ENCODE results near the gene TINAG.
"Not testable (repeated sequence)": the region's sequence is repeated elsewhere in the genome, so short reads cannot be mapped to it uniquely, and the experiment has no call there.

TINAG gene

GRCh38 chr6:54310377-54311152 lies 2.3 kb downstream of the TINAG start:
- no peak for DNase-seq

DNA sequence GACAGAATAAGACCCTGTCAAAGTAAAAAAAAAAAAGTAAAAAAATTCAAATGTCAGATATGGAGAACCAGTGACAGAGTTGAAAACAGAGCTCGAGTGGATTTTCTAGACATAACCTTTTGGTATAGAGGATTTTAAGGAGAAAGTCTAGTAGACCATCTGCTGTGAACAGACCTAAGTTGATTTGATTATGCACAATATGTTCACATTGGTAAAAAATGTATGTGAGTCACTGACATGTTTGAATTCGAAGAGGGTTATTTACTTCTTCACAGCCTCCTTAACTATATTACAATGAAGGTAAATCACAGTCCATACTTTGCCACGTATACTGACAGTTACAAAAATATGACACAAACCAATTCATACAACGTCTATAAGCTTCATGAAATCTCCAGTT lies 7.4 kb downstream of the TINAG start:
- no peak for DNase-seq

DNA sequence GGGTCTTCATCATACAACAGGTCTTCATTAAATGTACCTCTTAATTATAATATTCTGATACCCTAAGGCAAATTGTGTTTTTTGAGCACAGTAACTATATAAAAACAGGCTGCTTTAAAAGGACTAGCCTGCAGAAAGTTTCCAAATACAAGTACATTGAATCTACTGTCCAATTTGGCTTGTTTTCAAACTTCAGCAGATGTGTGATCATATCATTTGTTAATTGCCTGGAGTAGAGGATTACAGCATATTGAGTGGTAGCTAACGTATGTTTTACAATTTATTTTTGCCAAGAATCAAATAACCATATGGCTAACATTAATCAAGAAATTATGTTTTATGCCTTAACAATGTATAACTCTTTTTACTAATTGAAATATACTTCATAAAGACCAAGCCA lies 12.6 kb downstream of the TINAG start:
- no peak for DNase-seq

DNA sequence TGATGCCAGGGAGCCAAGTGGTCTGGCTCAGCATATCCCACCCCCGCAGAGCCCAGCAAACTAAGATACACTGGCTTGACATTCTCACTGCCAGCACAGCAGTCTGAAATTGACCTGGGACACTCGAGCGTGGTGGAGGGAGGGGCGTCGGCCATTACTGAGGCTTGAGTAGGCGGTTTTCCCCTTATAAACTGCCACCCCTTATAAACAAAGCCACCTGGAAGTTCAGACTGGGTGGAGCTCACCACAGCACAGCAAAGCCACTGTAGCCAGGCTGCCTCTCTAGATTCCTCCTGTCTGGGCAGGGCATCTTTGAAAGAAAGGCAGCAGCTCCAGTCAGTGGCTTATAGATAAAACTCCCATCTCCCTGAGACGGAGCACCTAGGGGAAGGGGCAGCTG lies 19.4 kb downstream of the TINAG start:
- no peak for DNase-seq

GRCh38 chr6:54331571-54331970 lies 23.3 kb downstream of the TINAG start:
- not testable (repeated sequence) for DNase-seq

GRCh38 chr6:54335871-54336270 lies 27.6 kb downstream of the TINAG start:
- DNase-seq = no peak

DNA sequence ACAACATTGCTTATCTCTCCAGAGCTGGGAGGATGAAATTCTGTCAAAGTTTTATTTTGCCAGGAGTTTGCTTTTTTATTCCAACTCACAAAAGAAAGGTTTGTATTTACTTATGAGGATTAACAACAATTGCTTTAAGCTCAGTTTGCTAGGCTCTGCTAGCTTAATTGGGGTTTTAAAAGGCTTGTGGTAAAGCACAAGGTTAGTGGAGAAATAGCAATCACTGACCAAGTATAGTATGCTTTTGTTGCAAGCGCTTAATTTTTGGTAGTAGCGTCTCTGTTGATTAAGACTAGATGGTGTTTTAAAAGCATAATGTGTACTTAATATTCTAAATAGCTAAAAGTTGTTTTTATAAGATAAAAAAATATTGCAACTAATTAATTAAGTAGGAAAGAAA lies 45.7 kb downstream of the TINAG start:
- DNase-seq = no peak

DNA sequence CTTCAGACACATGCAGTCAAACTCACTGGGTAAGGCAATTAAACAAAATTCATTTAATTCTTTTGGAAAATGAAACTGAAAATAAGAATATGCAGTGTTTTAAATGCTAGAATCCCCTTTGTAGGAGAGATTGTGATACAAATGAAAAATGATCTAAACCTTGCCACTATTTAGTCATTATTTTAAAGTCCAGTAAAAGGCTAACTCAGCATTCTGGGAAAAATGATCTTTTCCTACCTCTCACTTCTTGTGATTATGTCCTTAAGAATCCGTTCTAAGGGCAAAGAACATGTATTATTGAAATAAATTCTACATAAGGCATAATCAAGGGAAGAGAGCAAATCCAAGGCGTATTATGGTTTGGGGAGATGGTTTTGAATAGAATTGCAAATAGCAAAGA lies 46.4 kb downstream of the TINAG start:
- DNase-seq = no peak

DNA sequence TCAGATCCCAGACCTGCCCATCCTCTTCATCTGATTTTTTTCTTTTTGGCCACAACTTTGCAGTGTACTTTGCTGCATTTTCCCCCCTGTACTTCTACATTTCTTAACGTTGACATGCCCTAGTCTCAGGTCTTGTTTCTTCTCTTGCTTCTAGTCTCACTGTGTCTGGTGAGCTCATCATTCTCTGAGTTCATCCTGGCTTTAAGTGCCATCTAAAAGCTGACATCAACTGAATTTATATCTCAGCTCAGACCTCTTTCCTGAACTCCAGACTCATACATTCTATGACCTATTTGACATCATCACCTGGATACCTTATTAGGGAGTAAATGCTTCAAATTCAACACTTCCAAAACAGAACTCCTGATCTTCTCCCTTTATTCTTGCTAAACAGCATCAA lies 48.9 kb downstream of the TINAG start:
- DNase-seq = no peak

GRCh38 chr6:54361188-54361587 lies 52.9 kb downstream of the TINAG start:
- no peak for DNase-seq

DNA sequence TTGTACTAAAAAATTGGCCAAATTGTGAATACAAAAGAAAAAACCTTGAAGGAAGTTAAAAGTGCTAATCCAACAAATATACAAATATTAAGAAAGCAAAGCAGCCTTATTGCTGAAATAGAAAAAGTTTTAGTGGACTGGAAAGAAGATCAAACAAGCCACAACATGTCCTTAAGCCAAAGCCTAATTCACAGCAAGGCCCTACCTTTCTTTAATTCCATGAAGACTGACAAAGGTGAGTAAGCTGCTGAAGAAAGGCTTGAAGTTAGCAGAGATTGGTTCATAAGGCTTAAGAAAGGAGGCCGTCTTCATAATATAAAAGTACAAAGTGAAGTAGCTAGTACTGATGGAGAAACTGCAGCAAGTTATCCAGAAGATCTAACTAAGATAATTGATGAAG lies 53.5 kb downstream of the TINAG start:
- no peak for DNase-seq

GRCh38 chr6:54366667-54367327 lies 58.6 kb downstream of the TINAG start:
- no peak for DNase-seq

- no peak for DNase-seq
These were observed 69.5 kb downstream of the TINAG start for GRCh38 chr6:54377776-54378175.

DNA sequence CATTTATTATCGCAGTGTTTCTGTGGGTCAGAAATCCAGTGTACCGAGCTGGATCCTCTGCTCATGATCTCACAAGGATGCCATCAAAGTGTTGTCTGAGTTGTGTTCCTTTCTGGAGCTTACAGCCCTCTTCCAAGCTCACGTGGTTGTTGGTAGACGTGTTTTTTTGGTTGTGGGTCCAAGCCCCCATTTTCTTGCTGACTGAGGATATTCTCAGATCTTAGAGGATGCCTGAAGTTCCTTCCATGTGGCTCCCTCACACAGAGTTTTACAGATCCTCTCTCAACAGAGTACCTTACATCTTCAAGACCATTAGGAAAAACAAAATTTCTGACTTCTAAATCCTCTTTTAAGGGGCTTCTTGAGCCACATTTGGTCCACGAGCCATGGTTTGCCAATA lies 78.1 kb downstream of the TINAG start:
- no peak for DNase-seq

DNA sequence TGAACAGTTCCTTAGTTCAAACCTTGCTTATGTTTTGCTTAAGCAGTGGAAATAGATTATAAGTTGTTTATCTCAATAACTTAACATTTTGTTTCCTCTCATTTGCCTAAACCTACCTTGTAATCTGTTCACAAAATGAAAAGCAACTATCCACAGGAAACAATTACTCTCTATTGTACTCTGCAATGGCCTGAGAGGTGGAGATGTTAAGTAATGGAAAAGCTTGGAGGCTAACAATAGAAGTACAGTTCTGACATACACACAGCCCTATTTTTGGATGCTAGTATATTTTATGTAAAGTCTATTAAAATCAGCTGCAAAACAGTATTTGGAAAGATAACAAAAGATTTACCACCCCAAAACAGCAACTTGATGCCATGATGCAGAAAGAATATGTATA lies 82.1 kb downstream of the TINAG start:
- DNase-seq = no peak

DNA sequence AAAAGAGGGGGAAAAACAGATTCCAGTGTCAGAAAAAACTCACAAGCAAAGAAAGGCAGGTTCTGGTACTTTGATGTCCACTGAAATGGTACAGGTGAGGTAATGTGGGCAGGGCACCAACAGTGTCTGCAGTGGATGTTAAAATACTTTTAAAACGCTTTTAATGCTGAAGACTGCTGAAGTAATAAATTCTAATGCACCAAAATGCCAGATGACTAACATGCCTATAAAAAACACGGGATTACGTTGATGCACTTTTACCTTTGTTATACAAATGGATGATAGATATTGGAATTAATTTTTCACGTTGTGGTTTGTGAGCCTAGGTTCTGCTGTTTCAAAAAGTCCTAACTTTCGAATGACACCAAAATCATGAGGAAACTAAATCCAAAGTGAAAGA lies 83.3 kb downstream of the TINAG start:
- DNase-seq = no peak

DNA sequence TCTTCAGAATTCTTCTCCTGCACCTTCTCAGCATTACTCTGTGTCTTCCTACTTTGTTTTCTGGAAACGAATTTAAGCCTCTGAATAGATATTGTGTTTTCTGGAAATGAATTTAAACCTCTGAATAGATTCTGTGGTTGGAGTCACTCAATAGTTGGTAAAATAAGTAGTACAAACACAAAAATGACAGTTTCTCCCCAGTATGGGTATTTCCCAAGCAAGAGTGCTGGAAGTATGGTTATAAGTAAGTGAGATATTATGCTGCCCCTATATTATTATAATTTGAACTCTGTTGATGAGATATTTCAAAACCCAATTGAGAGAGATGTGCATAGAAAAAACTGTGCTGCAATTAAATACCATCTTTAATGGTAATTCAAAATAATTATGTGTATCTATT lies 94.9 kb downstream of the TINAG start:
- no peak for DNase-seq

- DNase-seq = no peak
These were observed 96.5 kb downstream of the TINAG start for GRCh38 chr6:54404791-54405190.

DNA sequence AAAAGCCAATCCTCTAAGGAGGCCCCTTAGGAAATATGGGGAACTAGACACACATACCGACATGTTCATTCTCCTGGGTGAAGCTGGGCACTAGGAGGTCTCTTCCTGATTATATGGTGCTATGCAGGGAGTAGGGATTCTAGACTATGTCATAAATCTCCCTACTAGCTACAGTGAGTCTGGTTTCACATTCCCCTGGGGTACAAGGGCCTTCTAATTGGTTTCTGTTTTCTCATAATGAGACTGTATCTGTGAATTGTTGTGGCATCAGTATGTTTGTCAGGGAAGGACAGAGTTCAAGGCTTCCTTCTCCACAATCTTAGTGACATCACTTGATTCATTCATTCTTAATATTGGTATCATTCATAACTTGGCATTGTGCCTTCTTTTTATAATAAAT lies 103.5 kb downstream of the TINAG start:
- DNase-seq = no peak

- DNase-seq = no peak
These were observed 107.3 kb downstream of the TINAG start for GRCh38 chr6:54415517-54415916.

GRCh38 chr6:54419885-54420284 lies 111.6 kb downstream of the TINAG start:
- no peak for DNase-seq

DNA sequence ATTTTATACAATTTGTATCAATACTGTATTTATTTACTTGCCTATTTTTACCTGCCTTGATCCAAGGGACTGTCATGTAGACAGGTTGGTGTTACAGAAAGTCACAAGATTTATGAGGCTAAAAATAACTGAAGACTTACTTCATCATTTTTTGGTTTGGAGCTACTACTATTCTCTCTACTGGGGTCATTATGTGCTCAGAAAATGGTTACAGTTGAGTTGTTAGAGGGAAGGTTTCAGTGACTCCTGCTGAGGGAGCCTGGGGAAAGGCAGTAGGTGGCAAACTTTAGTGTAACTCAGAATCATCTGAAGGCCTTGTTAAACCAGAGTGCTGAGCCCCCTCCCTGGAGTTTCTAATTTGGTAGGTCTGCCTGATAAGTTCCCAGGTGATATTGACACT lies 118.8 kb downstream of the TINAG start:
- no peak for DNase-seq

DNA sequence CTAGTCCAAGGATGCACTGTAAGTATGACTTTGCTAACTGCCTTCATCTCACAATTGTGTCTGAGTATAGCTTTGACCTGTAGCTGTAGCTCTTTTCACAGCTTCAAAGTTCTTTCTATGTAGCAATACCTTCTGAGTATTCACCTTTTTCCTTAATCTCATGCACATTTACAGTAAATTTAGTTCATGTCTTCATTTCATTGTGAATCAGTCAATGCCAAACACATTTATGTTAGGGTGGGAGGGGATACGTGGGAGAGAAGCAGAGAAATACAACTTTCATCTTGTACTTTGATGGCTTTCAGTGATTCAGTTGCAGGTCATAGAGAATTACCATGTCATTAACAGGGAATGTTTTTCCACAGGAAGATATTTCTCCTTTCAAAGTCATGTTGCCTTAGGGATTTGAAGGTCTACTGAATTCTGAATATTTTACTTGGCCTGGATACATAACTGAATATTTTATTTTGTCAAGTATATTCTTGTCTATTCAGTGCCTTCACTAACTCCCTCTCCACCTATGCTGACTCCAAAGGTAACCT lies 119.2 kb downstream of the TINAG start:
- no peak for DNase-seq

- DNase-seq = no peak
These were observed 120.2 kb downstream of the TINAG start for GRCh38 chr6:54428431-54428830.

DNA sequence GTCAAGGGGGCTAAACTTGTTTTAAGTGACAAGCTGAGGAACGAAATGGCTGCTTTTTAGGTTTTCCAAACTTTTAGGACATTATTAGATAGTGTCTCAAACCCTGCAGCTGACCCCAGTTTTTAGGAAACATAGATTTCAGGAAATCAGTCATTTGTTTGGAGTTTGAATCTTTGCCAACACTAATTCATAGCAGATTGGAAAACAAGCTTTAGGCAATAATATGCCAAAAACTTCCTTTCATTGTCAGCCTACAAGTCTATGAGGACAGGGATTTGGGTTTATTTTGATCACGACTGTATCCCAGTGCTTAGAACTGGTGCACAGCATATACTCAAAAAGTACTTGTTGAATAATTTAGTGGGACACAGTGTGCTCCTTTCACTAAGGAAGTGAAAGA lies 123.2 kb downstream of the TINAG start:
- DNase-seq = no peak
